MM.1S (cell line): ENCODE results near the gene SLC8A3.

Experiments
- EZH2 ChIP-seq: fragments of 300-600 bp; sonication (generic); optimal IDR thresholded peaks from 2 replicates; pipeline ENCODE3; 2017; ENCODE audit warnings: low read depth, mild to moderate bottlenecking, antibody characterized with exemption, low read length, mixed read lengths
- EZH2phosphoT487 ChIP-seq: fragments of 300-600 bp; sonication (generic); IDR thresholded peaks from 2 replicates; pipeline ENCODE4 v1.6.1; 2018; ENCODE audit warnings: antibody characterized with exemption, low read length
- TF ChIP-seq, protein P1 (sequence below): fragments of 300-600 bp; sonication (generic); IDR thresholded peaks from 2 replicates; pipeline ENCODE4 v1.5.1; 2016; ENCODE audit warnings: antibody characterized with exemption, low read length, mixed read lengths

DNA sequence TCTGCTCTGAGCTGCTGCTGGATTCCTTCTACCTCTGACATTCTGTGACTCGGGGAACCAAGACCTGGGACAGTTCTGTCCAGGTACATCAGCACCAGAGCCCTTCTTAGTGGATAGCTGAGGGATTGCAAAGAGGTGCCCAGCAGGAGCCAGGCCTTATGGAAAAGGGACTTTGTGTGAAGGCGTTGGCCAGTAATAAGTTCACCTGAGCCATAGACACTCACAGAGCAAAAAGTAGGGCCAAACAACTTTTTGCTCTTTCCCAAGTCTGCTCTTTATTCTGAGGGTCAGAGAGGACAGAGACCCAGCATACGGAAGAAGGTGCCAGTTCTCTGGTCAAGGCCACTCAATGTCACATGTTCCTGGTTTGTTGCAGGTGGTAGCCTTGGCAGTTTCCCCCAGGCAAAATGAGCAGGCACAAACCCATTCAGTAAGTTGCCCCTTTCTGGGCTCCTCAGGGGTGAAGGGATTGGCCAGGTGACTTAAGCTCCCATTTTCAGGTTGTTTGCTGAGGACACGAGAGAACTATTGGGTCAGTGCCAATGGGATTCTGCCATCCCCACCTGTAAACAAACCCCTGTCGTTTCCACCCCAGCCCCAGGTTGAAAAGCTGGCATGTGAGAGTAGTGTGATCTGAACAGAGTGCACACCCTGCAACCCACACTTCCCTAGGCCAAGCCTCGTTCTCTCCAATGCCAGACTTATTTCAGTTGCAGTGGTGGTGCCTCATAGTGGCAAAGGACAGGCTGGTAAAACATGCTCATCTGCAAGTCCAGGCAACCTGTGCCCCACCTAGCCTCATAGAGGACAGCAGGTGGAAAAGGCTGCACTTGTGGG lies 159.2 kb downstream of the SLC8A3 start:
- TF ChIP-seq, protein P1, sequence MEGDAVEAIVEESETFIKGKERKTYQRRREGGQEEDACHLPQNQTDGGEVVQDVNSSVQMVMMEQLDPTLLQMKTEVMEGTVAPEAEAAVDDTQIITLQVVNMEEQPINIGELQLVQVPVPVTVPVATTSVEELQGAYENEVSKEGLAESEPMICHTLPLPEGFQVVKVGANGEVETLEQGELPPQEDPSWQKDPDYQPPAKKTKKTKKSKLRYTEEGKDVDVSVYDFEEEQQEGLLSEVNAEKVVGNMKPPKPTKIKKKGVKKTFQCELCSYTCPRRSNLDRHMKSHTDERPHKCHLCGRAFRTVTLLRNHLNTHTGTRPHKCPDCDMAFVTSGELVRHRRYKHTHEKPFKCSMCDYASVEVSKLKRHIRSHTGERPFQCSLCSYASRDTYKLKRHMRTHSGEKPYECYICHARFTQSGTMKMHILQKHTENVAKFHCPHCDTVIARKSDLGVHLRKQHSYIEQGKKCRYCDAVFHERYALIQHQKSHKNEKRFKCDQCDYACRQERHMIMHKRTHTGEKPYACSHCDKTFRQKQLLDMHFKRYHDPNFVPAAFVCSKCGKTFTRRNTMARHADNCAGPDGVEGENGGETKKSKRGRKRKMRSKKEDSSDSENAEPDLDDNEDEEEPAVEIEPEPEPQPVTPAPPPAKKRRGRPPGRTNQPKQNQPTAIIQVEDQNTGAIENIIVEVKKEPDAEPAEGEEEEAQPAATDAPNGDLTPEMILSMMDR: no peak
- TF ChIP-seq EZH2 (no peak), EZH2phosphoT487 (no peak)
